GM12874 (cell line): ENCODE measurements around the gene PGM2L1.

ENCODE experiments used
- TF ChIP-seq, protein P1 (sequence below): IDR thresholded peaks from 2 replicates; pipeline ENCODE4 v1.5.1; 2011; ENCODE audit warnings: low read depth, mild to moderate bottlenecking, control low read depth, low read length, moderate library complexity; ENCODE audit not compliant: insufficient read depth

The PGM2L1 gene

DNA sequence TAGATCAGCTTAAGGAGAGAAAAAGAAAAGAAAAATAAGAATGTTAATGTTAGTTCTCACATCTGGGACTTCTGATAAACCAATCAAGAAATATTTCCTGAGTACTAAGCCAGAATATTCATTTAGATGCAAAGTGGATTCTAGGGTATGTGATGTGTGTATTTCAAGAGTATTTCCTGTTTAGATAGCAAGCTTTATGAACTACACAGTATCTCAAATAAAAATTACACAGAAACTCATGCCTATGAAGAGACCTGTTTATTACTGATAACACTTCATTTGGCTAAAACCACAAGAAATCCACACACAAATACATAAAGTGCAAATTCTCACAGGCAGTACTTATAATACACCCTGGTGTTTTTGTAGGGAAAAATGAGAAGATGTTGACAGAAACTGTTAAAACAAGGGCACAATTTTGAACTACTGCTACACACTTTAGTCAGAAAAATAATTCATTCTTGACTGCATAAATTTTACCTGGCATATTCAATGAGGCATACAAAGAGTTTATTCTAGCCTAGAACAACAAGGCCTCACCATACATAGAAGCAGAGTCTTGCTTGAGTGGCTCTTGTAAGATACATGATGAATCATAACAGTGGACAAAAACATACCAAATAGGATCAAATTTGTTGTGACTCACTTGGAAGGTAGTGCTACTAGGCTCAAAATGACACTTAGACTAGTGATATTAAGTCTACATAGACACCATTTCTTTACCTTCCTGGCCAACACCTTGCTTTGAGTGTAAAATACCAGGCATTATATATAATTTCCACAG, 68.0 kb downstream of the PGM2L1 start:
- TF ChIP-seq, protein P1, sequence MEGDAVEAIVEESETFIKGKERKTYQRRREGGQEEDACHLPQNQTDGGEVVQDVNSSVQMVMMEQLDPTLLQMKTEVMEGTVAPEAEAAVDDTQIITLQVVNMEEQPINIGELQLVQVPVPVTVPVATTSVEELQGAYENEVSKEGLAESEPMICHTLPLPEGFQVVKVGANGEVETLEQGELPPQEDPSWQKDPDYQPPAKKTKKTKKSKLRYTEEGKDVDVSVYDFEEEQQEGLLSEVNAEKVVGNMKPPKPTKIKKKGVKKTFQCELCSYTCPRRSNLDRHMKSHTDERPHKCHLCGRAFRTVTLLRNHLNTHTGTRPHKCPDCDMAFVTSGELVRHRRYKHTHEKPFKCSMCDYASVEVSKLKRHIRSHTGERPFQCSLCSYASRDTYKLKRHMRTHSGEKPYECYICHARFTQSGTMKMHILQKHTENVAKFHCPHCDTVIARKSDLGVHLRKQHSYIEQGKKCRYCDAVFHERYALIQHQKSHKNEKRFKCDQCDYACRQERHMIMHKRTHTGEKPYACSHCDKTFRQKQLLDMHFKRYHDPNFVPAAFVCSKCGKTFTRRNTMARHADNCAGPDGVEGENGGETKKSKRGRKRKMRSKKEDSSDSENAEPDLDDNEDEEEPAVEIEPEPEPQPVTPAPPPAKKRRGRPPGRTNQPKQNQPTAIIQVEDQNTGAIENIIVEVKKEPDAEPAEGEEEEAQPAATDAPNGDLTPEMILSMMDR, result no peak

GRCh38 chr11:74327076-74327475, 71.2 kb downstream of the PGM2L1 start:
- TF ChIP-seq, protein P1, result no peak

- TF ChIP-seq, protein P1, result no peak
Observed at GRCh38 chr11:74326665-74327064, 71.6 kb downstream of the PGM2L1 start.

- TF ChIP-seq, protein P1, result no peak
Observed at GRCh38 chr11:74325649-74326645, 72.3 kb downstream of the PGM2L1 start.

DNA sequence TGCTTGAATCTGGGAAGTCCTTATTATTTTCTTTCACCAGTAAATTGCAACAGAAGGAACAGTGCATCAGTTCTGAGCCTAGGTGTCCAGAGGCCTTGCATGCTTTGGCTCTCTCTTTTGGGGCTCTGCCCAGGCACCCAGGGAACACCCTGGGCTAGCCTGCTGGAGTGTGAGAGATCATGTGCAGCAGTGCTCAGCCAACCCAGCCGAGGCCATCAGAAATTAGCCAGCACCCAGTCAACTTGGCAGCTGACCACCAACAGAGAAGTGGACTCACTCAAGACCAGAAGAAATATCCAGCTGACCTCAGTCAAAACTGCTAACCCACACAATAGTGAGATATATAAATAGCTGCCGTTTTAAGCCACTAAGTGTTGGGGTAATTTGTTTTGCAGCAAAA, 75.6 kb downstream of the PGM2L1 start:
- TF ChIP-seq, protein P1, result no peak

GRCh38 chr11:74321487-74322188, 76.6 kb downstream of the PGM2L1 start:
- TF ChIP-seq, protein P1, result peak; percentile 64

- TF ChIP-seq, protein P1, result no peak
Observed at GRCh38 chr11:74320538-74320937, 77.7 kb downstream of the PGM2L1 start.
